ENCODE results near the gene KIAA0232. TPM values are rescaled to one million over a fixed set of nuclear protein-coding genes. Genes with fewer than 3 reads are reported as not detected.
"Not testable (repeated sequence)": the region's sequence is repeated elsewhere in the genome, so short reads cannot be mapped to it uniquely, and the experiment has no call there.

The KIAA0232 gene
- total RNA-seq, 1 experiment from 2014 or later = 19.0 TPM

- no peak for DNase-seq (ENCODE audit: low read depth)
Measured at GRCh38 chr4:6900181-6900812, 117.8 kb downstream of the KIAA0232 start.

GRCh38 chr4:6900956-6901355, 118.4 kb downstream of the KIAA0232 start:
- no peak for DNase-seq (ENCODE audit: low read depth)

- DNase-seq (ENCODE audit: low read depth) = no peak
Measured at GRCh38 chr4:6901669-6902317, 119.3 kb downstream of the KIAA0232 start.

GRCh38 chr4:6902318-6903042, 120.0 kb downstream of the KIAA0232 start:
- no peak for DNase-seq (ENCODE audit: low read depth)

- no peak for DNase-seq (ENCODE audit: low read depth)
Measured at GRCh38 chr4:6905516-6906445, 123.3 kb downstream of the KIAA0232 start.

GRCh38 chr4:6906486-6906885, 124.0 kb downstream of the KIAA0232 start:
- not testable (repeated sequence) for DNase-seq (ENCODE audit: low read depth)

- no peak for DNase-seq (ENCODE audit: low read depth)
Measured at GRCh38 chr4:6907658-6908191, 125.2 kb downstream of the KIAA0232 start.

GRCh38 chr4:6908432-6909112, 126.0 kb downstream of the KIAA0232 start:
- no peak for DNase-seq (ENCODE audit: low read depth)

GRCh38 chr4:6909113-6909969, 126.8 kb downstream of the KIAA0232 start, which contains the start of gene TBC1D14:
TBC1D14 (plus strand) TSS chr4:6909826; CDS start chr4:6923390, 13,564 bp downstream.
- DNase-seq (ENCODE audit: low read depth) = peak; percentile 77

- no peak for DNase-seq (ENCODE audit: low read depth)
Measured at GRCh38 chr4:6909970-6910339, 127.4 kb downstream of the KIAA0232 start.

- DNase-seq (ENCODE audit: low read depth) = peak; percentile 36
Measured at GRCh38 chr4:6910340-6910959, 127.9 kb downstream of the KIAA0232 start.

- no peak for DNase-seq (ENCODE audit: low read depth)
Measured at GRCh38 chr4:6910960-6911874, 128.7 kb downstream of the KIAA0232 start.

- DNase-seq (ENCODE audit: low read depth) = not testable (repeated sequence)
Measured at GRCh38 chr4:6911917-6912316, 129.4 kb downstream of the KIAA0232 start.

GRCh38 chr4:6912441-6912840, 129.9 kb downstream of the KIAA0232 start:
- DNase-seq (ENCODE audit: low read depth) = no peak

GRCh38 chr4:6913350-6913905, 130.9 kb downstream of the KIAA0232 start:
- no peak for DNase-seq (ENCODE audit: low read depth)

GRCh38 chr4:6914448-6914847, 131.9 kb downstream of the KIAA0232 start:
- no peak for DNase-seq (ENCODE audit: low read depth)
